Stromal cell of bone marrow (primary cell): ENCODE results near the gene RPS18.
"Not testable (repeated sequence)": the region's sequence is repeated elsewhere in the genome, so short reads cannot be mapped to it uniquely, and the experiment has no call there.

ENCODE experiments used
- DNase-seq: peaks from one replicate; pipeline ENCODE4 v3.0.0-alpha.2; 2012; ENCODE audit warnings: low read depth

The RPS18 gene

DNA sequence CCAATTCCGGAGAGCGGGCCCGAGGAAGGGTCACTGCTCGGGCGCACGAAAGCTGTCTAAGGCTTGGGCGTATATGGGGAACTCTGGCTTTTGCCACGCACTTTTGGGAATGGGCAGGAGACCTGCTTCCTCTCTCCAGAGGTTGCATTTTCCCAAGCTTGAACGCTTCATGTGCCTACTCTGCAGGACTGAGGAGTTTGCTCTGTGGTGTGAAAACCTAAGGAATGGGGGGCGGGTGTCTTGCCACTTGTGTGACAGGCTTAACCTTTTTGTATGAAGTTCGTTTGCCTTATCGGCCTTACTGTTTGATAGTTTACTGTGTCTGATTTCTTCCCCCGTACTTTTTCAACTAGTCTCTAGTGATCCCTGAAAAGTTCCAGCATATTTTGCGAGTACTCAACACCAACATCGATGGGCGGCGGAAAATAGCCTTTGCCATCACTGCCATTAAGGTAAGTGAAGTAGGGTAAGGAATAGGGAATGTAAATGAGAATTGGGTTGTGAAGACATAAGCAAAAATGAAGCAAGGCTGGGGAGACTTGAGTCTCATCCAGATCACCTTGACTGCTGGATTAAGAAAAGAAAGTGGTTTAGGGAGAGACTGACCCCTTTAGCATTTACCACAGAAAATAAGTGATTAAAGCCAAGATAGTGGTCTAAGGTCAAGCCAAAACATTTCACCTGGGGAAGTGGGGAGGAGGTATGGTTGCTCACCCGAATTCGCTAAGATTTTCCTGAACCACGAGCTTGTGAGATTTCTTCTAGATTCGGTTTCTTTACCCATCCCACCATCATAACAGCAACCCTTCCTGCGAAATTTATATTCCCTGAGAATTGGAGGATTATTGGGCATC, 627 bp downstream of the RPS18 start:
- DNase-seq, result no peak

DNA sequence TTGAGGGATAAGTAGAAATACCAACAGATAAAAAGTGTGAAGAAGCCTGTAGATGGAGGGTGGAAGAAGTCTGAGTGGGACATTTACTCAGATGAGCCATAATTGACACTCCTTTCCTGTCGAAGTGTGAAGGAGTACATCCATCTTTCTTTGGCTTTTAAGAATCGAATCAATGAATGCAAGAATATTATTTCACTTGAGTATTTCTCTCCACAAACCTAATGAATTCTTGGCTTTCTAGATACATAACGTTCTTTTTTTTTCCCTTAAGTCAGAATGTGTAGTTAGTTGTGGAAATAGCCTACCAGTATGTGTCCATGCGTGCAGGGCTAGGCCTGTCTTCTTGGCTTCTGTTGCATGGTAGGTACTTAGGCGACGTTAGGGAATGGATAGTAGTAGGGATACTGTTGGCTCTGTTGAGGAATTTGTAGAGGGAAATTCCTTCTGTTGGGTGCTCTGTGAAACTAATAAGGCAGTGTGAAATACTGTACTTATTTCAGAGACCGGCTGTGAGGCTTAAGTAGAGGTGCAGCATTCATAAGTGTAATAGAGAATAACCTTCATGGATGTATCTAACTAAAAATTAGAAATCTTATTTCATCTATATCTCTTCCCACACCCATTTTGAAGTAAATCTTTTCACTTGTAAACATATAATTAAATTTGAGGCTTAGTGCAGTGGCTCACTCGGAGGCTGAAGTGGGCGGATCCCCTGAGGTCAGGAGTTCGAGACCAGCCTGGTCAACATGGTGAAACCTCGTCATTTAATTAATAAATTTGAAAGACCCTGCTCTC, 1.5 kb downstream of the RPS18 start:
- DNase-seq, result no peak

DNA sequence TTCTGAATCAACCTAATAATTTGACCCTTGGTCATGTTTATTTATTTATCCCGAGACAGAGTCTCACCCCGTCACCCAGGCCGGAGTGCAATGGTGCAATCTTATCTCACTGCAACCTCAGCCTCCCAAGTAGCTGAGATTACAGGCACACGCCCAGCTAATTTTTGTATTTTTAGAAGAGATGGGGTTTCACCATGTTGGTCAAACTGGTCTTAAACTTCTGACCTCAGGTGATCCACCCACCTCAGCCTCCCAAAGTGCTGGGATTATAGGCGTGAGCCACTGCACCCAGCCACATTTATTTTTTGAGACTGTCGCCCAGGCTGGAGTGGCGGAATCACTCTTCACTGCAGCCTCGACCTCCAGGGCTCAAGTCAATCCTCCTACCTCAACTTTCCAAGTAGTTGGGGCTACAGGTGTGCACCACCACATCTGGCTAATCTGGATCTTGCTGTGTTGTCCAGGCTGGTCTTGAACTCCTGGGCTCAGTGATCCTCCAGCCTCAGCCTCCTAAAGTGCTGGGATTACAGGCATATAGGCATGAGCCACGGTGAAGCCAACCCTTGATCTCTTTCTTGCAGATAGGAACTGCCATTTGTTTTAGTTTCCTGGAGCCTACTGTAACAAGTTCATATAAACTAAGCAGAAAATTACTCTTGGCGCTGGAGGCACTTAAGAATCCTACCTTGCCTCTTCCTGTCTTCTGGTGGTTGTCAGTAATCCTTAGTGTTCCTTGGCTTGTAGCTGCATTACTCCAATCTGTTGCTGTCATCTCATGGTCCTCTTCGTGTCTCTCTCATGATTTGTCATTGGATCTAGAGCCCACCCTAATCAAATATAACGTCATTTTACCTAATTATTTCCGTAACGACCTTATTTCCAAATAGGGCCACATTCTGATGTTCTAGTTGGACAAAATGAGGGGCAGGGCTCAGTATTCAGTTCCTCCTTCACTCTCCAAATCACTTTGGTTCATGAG, 2.3 kb downstream of the RPS18 start:
- DNase-seq, result no peak

DNA sequence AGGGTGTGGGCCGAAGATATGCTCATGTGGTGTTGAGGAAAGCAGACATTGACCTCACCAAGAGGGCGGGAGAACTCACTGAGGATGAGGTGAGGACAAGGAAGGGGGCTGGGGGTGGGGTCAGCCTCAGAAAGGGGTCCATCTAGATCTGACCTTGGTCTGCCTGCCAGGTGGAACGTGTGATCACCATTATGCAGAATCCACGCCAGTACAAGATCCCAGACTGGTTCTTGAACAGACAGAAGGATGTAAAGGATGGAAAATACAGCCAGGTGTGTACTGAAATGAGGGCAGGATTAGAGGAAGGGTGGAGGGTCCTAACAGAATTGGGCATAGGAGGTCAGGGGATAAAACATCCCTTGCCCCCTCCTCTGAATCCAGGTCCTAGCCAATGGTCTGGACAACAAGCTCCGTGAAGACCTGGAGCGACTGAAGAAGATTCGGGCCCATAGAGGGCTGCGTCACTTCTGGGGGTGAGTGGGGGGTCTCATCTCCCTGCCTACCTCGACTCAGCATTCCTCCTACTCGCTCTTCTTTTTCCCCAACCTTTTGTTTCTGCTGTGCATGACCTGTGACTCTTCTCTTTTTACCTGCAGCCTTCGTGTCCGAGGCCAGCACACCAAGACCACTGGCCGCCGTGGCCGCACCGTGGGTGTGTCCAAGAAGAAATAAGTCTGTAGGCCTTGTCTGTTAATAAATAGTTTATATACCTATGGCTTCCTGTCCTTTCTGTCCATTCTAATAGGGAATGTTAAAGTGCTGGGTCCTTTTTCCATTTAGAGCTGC, 4.1 kb downstream of the RPS18 start:
- not testable (repeated sequence) for DNase-seq

DNA sequence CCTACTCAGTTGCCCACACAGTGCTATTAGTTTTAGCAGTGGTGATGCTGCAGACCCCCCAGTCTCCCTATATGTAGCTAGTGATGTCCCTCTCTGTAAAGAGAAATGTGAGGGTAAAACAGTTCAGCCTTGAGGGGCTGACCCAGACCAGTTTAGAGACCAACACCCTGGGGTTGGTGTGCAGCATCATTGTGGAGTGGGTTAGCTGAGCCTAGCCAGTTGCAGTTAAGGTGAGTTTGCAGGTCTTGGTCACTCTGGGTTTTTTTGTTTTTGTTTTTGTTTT, 4.6 kb downstream of the RPS18 start:
- no peak for DNase-seq

DNA sequence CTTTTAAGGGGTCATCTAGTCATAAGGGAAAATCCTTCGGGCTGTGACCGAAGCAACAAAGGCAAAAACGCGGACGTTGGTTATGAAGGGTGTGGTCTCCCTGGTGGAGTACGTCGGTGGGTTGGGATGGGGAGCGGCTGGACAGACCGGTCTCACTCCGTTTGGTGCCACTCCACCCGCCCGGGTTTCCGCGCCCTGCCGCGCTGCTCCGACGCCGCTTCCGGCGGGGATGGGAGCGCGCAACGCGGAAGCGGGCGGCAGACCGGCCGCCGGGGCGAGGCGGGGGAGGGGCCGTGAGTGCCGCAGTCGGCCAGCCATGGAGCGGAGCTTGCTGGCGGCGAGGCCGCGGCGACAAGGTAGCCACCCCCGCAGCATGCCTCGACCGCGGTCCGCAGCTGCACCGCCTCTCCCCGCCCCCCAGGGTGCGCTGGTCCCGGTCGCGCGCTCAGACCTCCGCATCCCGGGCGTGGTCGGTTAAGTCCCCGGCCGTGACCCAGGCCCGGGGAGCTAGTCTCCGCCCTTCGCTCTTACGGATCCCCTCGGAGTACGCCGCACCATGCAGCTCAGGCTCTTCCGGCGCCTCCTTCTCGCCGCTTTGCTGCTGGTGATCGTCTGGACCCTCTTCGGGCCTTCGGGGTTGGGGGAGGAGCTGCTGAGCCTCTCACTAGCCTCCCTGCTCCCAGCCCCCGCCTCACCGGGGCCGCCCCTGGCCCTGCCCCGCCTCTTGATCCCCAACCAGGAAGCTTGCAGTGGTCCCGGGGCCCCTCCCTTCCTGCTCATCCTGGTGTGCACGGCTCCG, 5.2 kb downstream of the RPS18 start, which contains the start of gene B3GALT4:
TSS of gene B3GALT4 (plus strand) at position 260 of the 799 bp plus-strand sequence. CDS start at position 557, 297 bp downstream.
- no peak for DNase-seq

DNA sequence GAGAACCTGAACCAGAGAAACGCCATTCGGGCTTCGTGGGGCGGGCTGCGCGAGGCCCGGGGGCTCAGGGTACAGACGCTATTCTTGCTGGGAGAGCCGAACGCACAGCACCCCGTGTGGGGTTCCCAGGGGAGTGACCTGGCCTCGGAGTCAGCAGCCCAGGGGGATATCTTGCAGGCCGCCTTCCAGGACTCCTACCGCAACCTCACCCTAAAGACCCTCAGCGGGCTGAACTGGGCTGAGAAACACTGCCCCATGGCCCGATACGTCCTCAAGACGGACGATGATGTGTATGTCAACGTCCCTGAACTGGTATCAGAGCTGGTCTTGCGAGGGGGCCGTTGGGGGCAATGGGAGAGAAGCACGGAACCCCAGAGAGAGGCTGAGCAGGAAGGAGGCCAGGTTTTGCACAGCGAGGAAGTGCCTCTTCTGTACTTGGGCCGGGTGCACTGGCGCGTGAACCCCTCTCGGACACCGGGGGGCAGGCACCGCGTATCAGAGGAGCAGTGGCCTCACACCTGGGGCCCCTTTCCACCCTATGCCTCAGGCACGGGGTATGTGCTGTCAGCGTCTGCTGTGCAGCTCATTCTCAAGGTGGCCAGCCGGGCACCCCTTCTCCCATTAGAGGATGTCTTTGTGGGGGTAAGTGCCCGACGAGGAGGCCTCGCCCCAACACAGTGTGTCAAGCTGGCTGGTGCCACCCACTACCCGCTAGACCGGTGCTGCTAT, 6.0 kb downstream of the RPS18 start:
- no peak for DNase-seq

DNA sequence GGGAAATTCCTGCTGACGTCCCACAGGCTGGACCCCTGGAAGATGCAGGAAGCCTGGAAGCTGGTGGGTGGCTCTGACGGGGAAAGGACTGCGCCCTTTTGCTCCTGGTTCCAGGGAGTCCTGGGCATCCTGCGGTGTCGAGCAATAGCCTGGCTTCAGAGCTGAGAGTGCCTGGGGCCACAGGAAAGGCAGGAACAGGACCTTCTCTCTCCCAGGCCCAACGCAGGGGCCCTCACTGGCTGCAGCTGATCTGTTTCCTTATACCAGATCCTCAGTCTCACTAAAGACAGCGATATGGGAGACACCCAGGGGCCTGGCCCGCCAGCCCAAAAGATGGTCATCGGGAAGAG, 6.5 kb downstream of the RPS18 start:
- DNase-seq, result no peak

DNA sequence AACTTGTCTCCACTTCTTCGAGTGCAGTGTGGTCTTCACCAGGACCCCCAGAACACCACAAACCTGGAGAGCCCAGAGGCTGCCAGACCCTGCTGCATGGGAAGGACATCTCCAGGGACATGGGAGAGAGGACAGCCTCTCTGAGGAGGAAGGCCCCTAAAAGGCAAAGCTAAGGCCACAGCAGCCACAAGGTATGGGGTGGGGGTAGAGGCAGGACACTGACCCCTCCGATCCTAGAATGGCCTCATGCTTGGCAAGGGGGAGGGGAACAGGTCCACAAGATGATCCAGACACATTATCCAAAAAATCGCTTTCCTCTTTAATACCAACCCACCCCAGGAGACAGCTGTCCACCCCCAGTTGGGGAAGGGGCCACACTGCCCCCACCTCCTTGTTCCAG, 6.9 kb downstream of the RPS18 start:
- no peak for DNase-seq

DNA sequence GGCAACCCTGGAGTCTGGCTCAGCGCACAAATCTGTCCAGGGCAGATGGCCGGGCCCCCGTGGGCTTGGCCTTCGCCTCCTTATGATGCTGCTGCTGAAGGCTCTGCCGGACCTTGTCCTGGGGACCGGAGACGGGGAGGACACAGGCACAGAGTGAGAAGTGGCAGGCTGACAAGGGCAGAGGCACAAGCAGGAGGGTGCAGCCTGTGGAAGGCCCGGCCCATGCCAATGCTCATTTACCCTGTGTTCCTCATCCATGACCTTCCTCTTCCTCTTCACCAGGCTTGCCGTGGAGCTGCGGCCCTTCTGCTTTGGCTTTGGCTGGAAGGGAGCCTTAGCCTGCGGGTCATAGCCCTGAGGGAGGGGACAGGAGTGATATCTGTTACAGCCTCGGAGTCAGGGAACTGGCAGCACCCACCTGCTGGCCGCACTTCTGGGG, 7.4 kb downstream of the RPS18 start:
- DNase-seq, result no peak

DNA sequence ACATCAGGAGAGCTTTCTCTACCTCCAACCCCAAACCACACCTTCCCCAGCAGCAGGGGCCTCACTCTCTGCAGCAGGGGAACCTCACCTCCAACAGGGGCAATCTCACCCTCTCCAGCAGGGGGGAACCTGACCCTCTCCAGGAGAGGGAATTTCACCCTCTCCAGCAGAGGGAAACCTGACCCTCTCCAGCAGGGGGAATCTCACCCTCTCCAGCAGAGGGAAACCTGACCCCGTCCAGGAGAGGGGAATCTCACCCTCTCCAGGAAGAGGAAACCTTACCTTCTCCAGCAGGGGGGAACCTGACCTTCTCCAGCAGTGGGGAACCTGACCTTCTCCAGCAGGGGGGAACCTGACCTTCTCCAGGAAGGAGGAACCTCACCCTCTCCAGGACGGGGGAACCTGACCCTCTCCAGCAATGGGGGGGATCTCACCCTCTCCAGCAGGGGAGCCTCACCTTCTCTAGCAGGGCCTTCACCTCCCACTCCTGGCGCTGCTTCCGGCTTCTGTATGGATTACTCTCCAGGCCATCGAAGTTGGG, 8.2 kb downstream of the RPS18 start:
- DNase-seq, result no peak

DNA sequence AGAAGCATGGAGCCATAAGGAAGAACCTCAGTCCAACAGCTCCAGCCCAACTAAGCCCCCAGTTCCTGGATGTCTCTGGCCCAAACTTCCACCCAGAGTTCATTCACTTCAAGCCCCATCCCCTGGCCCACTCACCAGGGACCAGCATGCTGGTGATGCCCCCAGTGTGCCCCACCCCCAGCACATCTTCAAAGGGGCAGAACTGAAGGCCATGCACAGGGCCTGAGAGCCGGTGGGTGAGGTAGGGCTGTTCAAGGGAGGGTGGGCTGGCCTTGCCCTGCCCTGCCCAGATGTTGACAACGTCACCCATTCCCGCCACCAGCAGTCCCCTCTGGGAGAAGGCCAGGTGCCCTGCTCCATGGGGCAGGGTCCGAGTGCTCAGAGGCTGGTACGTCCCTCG, 8.7 kb downstream of the RPS18 start:
- DNase-seq, result no peak

DNA sequence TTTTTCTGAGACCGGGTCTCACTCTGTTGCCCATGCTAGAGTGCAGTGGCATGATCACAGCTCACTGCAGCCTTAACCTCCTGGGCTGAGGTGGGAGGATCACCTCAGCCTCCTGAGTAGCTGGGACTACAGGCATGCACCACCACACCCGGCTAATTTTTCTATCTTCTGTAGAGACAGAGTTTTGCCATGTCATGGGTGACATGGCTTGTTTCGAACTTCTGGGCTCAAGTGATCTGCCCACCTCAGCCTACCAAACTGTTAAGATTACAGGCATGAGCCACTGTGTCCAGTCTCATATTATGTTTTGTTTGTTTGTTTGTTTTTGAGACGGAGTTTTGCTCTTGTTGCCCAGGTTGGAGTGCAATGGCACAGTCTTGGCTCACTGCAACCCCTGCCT, 13.3 kb downstream of the RPS18 start:
- DNase-seq, result not testable (repeated sequence)

DNA sequence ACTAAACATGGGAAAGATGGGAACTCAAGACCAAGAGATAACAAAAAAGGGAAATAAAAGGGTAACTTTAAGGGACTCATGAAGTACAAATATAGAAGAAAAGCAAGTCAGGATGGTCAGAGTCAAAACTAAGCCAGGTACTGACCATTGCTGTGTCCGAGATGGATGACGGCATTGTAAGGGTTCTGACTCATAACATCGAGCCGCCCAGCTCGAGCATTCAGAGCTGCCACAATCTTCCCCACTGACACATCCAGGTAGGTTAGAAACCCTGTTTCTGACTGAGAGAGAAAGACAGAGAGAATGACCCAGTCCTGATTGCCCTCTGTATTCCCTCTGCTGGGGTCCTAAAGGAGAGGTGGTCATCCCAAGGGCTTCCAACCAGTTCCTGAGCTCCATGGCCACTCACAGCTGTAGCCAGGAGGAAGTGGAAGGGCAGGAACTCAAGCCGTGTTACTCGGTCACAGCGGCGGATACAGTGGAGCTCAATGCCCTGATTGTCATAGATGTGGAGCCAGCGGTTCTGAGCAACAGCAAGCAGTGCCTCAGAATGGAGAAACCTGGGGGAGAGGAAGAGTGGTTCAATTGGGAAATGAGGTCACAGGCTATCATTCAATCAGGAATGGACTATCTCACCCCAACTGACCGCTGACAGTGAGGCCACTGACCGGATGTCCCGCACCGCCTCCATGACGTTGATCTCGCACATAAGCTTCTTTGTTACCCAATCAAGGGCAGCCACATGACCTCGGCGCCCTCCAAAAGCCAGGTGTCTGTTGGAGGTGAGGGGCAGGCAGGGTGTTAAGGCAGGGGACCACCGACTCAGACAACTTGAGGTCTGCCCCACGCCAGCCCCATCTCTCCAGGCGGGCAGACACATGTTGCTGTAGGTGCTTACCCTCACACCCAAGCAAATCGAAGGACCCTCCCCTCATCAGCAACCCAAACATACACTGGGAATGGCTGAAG, 15.4 kb downstream of the RPS18 start:
- DNase-seq, result no peak

DNA sequence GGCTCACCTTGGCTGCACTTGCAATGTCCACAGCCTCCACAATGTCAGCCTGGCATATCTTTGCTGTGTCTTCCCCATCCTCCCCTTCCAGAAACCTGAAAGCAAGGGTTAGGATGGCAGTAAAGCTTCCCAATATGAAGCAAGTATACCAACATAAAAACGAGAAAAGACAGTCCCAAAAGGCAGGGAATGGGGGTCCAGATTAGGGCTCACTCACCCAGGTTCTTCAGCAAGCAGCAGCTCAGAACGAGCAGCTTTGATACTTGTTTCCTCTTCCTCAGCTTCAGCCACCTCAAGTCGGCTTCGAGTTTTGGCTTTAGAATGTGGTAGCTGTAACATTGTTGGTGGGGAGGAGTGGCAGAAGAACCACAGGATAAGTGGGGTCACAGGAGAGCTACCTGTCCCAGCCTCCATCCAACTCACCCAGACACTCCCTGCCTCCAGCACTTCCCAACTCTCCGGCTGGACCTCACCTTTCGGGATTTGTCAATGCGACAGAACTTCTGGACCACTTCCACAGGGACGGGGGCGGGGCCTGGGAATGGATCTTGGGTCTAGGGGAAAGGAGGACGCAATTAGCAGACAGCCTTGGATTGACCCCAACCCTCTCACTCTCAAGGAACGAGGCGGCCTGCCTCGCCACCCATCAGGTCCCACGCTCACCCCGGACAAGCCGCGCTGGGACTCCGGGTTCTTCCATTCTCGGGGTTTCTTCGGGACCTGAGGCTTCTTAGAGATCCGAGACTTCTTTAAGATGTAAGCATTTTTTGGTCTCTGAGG, 16.5 kb downstream of the RPS18 start:
- no peak for DNase-seq

DNA sequence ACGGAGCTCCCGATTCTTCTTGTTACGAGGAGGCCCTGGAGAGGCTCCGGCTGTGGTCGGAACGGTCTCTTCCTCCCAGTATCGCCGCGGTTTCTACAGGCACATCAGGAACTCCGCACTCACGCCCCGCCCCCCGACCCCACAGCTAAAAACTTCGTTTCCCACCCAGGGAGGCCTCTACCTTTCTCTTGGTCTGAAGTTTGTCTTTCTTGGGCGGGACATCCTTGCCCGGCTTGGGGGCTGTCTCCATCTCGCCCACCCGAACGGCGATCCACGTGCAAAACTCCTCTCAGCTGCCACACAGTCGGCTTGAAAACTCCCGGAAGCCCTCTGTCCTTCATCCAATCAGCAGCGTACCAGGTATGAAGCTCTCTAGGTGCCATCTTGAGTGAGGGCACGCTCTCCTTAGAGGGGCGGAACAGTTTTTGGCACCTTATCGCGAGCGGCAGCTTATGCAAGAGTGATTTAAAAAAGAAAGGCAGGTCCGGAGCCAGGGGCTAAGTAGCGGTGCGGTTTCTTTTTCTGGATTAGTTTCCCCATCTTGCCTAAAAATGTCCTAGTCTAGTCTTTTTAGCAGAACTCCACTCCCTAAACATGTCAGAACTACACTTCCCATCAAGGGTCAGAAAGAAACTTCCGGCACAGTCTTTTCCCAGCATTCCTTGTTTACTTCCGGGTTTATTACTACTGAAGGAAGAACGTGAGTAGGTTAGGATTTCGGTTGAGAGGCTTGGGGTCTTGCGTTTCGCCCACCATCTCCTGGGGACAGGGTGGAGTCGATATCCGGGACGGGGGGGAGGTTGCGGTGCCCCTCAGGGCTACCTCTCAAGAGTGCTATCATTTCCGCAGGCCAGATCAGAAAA, 17.3 kb downstream of the RPS18 start, which contains the start of the genes PFDN6 and WDR46:
TSS of gene PFDN6 (plus strand) at position 681 of the 863 bp plus-strand sequence. CDS start 256 bp downstream, outside the sequence.
TSS of gene WDR46 (minus strand) at position 319 of the 863 bp plus-strand sequence. CDS start at position 250, 69 bp downstream.
- peak; percentile 87 for DNase-seq
